Stimulated activated effector memory CD8-positive, alpha-beta T cell treated with anti-CD3 and anti-CD28 coated beads, Interleukin-12 subunit alpha, Interleukin-12 subunit beta, amount 100 ng/mL, for 72 hours (primary cell): ENCODE data around the gene PKNOX2.

Experiments used
- ATAC-seq: fragments of 150-1000 bp; cut with Tn5 transposase; 2 replicates; pipeline ENCODE4 v1.10.0; 2021
- DNase-seq, 2 donors: peaks; one replicate each; pipeline ENCODE4 v3.0.0; 2021 to 2022; ENCODE audit warnings: low spot score in 2 of 2
- H3K27ac Mint-ChIP-seq: one replicate; pipeline ENCODE4 v1.8.0; 2022; ENCODE audit warnings: mild to moderate bottlenecking, mixed read lengths
- H3K36me3 Mint-ChIP-seq: one replicate; pipeline ENCODE4 v1.8.0; 2022; ENCODE audit warnings: mild to moderate bottlenecking, mixed read lengths
- H3K4me1 Mint-ChIP-seq: one replicate; pipeline ENCODE4 v1.8.0; 2022; ENCODE audit warnings: mixed read lengths
- H3K4me3 Mint-ChIP-seq: one replicate; pipeline ENCODE4 v1.8.0; 2022; ENCODE audit warnings: mild to moderate bottlenecking, mixed read lengths
- H3K9me3 Mint-ChIP-seq: one replicate; pipeline ENCODE4 v1.8.0; 2022; ENCODE audit warnings: mixed read lengths

The PKNOX2 gene

GRCh38 chr11:125372088-125372487, 207.5 kb downstream of the PKNOX2 start:
- H3K36me3 Mint-ChIP-seq = no peaks in the 10 kb centered on the region
- H3K9me3 Mint-ChIP-seq = no peaks in the 10 kb centered on the region
- H3K4me1 Mint-ChIP-seq = no peaks in the 10 kb centered on the region
- no peak overlapping the region for H3K4me3 Mint-ChIP-seq
- ATAC-seq (no peak), DNase-seq (no peak)
- no peak overlapping the region for H3K27ac Mint-ChIP-seq

DNA sequence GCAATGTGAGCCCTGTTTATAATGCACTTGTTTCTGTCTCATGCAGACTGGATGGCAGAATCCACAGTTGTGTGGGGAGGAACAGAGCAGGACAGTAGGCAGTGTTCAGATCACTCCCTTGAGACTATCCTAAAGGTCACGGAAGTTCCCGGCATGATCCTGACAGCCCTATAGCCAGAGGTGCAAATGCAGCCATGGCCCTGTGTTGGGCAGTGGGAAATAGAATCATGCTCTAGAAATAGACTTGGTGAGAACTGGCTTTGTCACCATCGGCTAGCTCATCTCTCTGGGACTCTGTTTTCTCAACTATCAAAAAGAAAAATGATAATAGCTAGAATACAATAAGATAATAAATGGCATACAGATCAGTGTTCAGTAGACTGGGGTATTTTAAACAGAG, 208.4 kb downstream of the PKNOX2 start:
- H3K36me3 Mint-ChIP-seq = no peaks in the 10 kb centered on the region

GRCh38 chr11:125373426-125374391, 209.2 kb downstream of the PKNOX2 start:
- Mint-ChIP-seq H3K4me3 (no peak overlapping the region), H3K4me1 (no peaks in the 10 kb centered on the region), H3K9me3 (no peaks in the 10 kb centered on the region), H3K36me3 (no peaks in the 10 kb centered on the region), H3K27ac (no peak overlapping the region)
- no peak for DNase-seq
- ATAC-seq = no peak

More for the DNA sequence above, 208.4 kb downstream of the PKNOX2 start:
- H3K4me3 Mint-ChIP-seq = no peak overlapping the region
- H3K27ac Mint-ChIP-seq = no peak overlapping the region
- ATAC-seq (no peak), DNase-seq (no peak)
- H3K9me3 Mint-ChIP-seq = no peaks in the 10 kb centered on the region
- no peaks in the 10 kb centered on the region for H3K4me1 Mint-ChIP-seq

- no peaks in the 10 kb centered on the region for H3K4me1 Mint-ChIP-seq
- H3K9me3 Mint-ChIP-seq = no peaks in the 10 kb centered on the region
- no peak overlapping the region for H3K27ac Mint-ChIP-seq
- H3K4me3 Mint-ChIP-seq = no peak overlapping the region
- no peaks in the 10 kb centered on the region for H3K36me3 Mint-ChIP-seq
- DNase-seq (no peak), ATAC-seq (no peak)
These were observed 209.8 kb downstream of the PKNOX2 start for GRCh38 chr11:125374398-125374797.

DNA sequence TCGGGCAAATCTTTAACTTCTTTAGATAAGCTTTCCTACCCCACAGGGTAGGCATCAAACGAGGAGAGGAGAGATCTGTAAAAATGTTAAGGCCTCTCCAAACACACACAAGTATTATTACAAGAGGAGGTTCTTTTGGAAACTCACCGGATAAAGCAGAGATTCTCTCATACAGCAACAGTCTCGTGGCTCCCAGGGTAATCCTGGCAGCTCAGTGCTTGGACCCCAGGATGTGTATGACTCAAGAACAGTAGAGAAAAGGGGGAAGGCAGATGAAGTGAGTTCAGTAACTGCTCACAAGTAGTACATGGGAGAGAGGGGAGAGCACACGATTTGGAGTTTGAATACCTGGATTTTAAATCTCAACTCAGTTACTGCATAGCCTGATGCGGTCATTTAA, 210.6 kb downstream of the PKNOX2 start:
- ATAC-seq (no peak), DNase-seq (no peak)
- H3K4me3 Mint-ChIP-seq = no peak overlapping the region

DNA sequence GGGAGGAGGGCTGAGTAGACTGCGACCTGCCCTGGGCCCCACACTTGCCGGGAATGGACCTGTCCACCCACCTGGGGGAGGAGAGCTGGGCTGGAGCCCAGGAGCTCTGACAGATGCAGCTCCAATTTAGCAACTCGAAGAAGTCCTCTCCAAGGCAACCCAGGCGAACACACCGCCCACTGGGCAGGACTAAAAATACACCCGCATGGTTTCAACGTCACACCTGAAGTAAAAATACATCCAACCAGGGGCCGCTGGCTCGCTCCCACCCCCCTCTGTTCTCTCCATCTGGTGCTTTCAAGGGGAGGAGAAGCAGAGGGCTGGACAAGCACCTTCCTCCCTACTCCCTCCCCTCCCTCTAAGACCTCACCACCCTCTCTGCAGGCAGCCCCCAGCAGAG, 211.6 kb downstream of the PKNOX2 start:
- no peak for DNase-seq
- ATAC-seq = no peak
- H3K4me3 Mint-ChIP-seq = no peak overlapping the region

More for the DNA sequence above, 210.6 kb downstream of the PKNOX2 start:
- Mint-ChIP-seq H3K4me1 (no peaks in the 10 kb centered on the region), H3K27ac (no peak overlapping the region), H3K36me3 (no peaks in the 10 kb centered on the region), H3K9me3 (no peaks in the 10 kb centered on the region)

DNA sequence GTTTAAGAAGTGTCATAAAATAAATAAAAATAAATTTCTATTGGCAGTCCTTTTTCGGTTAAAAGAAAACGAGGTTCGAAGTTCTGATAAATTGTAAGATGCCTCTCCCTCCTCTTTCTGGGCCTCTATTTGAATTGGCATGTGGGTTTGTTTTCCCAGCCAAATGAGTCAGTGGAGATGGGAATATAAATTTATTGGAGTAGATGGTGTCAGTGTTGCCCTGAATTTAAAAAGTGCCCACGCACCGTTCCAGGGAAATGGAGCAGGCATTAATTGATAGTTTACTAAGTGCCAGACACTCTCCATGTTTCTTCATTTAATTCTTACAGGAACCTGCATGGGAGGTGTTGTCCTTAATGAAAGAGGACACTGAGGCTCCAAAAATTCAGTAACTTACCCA, 212.3 kb downstream of the PKNOX2 start:
- DNase-seq = no peak
- Mint-ChIP-seq H3K36me3 (no peaks in the 10 kb centered on the region), H3K4me3 (no peak overlapping the region), H3K4me1 (no peaks in the 10 kb centered on the region), H3K9me3 (no peaks in the 10 kb centered on the region), H3K27ac (no peak overlapping the region)
- ATAC-seq = no peak

More for the DNA sequence above, 211.6 kb downstream of the PKNOX2 start:
- Mint-ChIP-seq H3K27ac (no peak overlapping the region), H3K36me3 (no peaks in the 10 kb centered on the region), H3K4me1 (no peaks in the 10 kb centered on the region), H3K9me3 (no peaks in the 10 kb centered on the region)

- Mint-ChIP-seq H3K4me3 (no peak overlapping the region), H3K9me3 (no peaks in the 10 kb centered on the region), H3K4me1 (no peaks in the 10 kb centered on the region), H3K36me3 (no peaks in the 10 kb centered on the region), H3K27ac (no peak overlapping the region)
- ATAC-seq (no peak), DNase-seq (no peak)
These were observed 213.5 kb downstream of the PKNOX2 start for GRCh38 chr11:125378083-125378482.

- H3K36me3 Mint-ChIP-seq = no peaks in the 10 kb centered on the region
- no peak overlapping the region for H3K4me3 Mint-ChIP-seq
- H3K27ac Mint-ChIP-seq = no peak overlapping the region
- H3K9me3 Mint-ChIP-seq = no peaks in the 10 kb centered on the region
- no peak for DNase-seq
- ATAC-seq = no peak
- H3K4me1 Mint-ChIP-seq = no peaks in the 10 kb centered on the region
These were observed 214.0 kb downstream of the PKNOX2 start for GRCh38 chr11:125378571-125378970.

- H3K27ac Mint-ChIP-seq = no peak overlapping the region
- H3K4me1 Mint-ChIP-seq = no peaks in the 10 kb centered on the region
- no peaks in the 10 kb centered on the region for H3K36me3 Mint-ChIP-seq
- no peaks in the 10 kb centered on the region for H3K9me3 Mint-ChIP-seq
- no peak overlapping the region for H3K4me3 Mint-ChIP-seq
- no peak for ATAC-seq
- DNase-seq = no peak
These were observed 215.0 kb downstream of the PKNOX2 start for GRCh38 chr11:125379565-125379964.

DNA sequence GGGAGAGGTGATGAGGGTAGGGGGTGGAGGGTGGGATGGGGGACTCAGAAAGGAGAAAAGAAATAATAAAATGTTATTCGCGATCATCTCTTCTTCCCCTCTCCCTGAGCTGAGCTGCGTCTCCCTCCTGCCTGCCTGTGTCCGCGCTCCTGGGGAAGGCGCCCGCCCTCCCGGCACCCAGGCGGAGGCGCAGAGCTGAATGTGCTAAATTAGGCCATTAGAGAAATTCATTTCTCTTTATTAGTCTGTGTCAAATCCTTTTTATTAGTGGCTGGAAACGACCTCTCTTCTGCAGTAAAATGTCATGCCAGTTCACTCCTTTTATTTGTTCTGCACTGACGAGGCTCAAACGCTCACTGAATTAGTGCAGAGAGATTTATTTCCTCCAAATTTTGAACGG, 215.4 kb downstream of the PKNOX2 start:
- H3K27ac Mint-ChIP-seq = no peak overlapping the region
- no peaks in the 10 kb centered on the region for H3K36me3 Mint-ChIP-seq
- H3K4me1 Mint-ChIP-seq = no peaks in the 10 kb centered on the region
- ATAC-seq (no peak), DNase-seq (no peak)
- no peak overlapping the region for H3K4me3 Mint-ChIP-seq
- H3K9me3 Mint-ChIP-seq = no peaks in the 10 kb centered on the region

DNA sequence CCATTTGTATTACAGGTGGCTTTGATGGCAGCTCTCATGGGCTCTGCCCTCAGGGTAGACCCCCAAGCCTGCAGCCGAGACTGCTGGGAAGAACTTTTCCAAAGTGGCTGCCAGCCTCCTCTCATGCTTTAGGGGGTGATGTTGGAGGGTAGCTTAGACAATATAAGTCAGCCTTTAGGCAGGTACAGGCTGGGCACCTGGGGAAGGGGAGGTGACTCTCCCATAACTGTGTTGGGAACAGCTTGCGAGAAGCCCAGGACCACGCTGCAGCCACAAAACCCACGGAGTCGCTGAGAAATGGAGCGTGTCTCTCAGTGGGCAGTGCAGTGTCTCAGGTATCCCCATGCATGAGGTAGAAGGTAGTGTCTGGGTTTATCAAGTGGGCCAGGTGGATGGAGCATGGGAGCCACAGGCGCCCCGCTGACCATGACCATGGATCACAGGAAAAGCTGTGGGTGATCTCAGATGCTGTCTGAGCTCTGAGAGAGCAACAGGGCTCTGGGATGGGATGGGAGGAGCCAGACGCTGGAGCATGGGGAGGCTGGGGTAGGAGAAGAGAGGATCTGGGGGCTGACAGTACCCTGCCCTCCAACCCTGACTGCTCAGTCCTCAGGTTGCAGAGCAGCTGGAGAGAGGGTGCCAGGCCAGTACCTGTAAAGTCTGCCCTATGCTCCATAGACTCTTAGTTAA, 216.3 kb downstream of the PKNOX2 start:
- Mint-ChIP-seq H3K4me1 (no peaks in the 10 kb centered on the region), H3K36me3 (no peaks in the 10 kb centered on the region), H3K4me3 (no peak overlapping the region), H3K27ac (no peak overlapping the region), H3K9me3 (no peaks in the 10 kb centered on the region)
- ATAC-seq (no peak), DNase-seq (no peak)

DNA sequence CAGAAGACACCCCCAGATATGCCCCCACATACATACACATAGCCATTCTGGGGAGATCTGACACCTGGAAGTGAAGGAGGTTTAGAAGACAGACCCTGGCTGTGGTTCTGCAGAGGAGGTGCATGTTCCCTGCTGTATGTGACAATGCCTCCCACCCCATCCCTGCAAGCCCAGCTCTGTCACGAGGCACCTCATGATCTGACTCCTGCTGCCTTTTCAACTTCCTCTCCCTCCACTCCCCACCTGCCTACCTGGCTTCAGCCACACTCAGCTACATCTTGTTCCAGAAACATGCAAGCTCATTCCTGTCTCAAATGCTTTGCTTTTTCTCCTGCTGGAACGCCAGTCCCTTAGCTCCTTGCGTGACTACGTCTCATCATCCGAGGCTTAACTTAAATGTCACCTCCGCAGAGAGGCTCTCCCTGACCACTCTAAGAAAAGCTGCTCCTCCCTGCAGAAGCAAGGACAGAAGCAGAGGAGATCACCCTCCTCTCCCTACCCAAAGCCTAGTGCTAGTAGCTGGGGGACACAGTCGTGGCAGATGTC, 217.0 kb downstream of the PKNOX2 start:
- DNase-seq = no peak
- H3K9me3 Mint-ChIP-seq = no peaks in the 10 kb centered on the region
- no peaks in the 10 kb centered on the region for H3K4me1 Mint-ChIP-seq
- no peak overlapping the region for H3K27ac Mint-ChIP-seq
- peak; percentile 8 for ATAC-seq
- H3K4me3 Mint-ChIP-seq = no peak overlapping the region
- no peaks in the 10 kb centered on the region for H3K36me3 Mint-ChIP-seq

- no peaks in the 10 kb centered on the region for H3K9me3 Mint-ChIP-seq
- H3K4me1 Mint-ChIP-seq = no peaks in the 10 kb centered on the region
- no peak for ATAC-seq
- no peak overlapping the region for H3K4me3 Mint-ChIP-seq
- H3K27ac Mint-ChIP-seq = no peak overlapping the region
- no peak for DNase-seq
- no peaks in the 10 kb centered on the region for H3K36me3 Mint-ChIP-seq
These were observed 217.8 kb downstream of the PKNOX2 start for GRCh38 chr11:125382314-125382791.

GRCh38 chr11:125382822-125383221, 218.3 kb downstream of the PKNOX2 start:
- ATAC-seq (no peak), DNase-seq (no peak)
- Mint-ChIP-seq H3K36me3 (no peaks in the 10 kb centered on the region), H3K9me3 (no peaks in the 10 kb centered on the region), H3K27ac (no peak overlapping the region), H3K4me3 (no peak overlapping the region), H3K4me1 (no peaks in the 10 kb centered on the region)
